Stimulated activated CD8-positive, alpha-beta memory T cell treated with anti-CD3 and anti-CD28 coated beads, Interleukin-12 subunit alpha, Interleukin-12 subunit beta, amount 100 ng/mL, for 24 hours (primary cell): Measurements from ENCODE around the gene KIF1C.
"Not testable (repeated sequence)": the region's sequence is repeated elsewhere in the genome, so short reads cannot be mapped to it uniquely, and the experiment has no call there.

ENCODE experiments used
- DNase-seq: peaks from one replicate; pipeline ENCODE4 v3.0.0-alpha.2; 2020; ENCODE audit errors: extremely low read depth

Gene KIF1C

GRCh38 chr17:5044630-5045029 lies 46.9 kb downstream of the KIF1C start:
- no peak for DNase-seq

DNA sequence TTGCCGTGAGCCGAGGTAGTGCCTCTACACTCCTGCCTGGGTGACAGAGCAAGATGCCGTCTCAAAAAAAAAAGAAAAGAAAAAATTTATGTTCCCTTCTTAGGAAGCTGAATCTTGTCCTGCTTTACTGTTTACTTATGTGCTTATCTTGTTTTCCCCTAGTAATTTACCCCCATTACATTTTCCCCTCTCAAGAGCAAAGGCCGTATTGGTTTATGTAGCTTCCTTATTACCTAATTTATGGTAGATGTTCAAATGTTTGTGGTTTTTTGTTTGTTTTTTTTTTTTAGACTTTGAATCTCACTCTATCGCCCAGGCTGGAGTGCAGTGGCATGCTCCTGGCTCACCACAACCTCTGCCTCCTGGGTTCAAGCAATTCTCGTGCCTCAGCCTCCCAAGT lies 47.7 kb downstream of the KIF1C start:
- DNase-seq = no peak

- DNase-seq = no peak
Measured at GRCh38 chr17:5047446-5047845, 49.7 kb downstream of the KIF1C start.

DNA sequence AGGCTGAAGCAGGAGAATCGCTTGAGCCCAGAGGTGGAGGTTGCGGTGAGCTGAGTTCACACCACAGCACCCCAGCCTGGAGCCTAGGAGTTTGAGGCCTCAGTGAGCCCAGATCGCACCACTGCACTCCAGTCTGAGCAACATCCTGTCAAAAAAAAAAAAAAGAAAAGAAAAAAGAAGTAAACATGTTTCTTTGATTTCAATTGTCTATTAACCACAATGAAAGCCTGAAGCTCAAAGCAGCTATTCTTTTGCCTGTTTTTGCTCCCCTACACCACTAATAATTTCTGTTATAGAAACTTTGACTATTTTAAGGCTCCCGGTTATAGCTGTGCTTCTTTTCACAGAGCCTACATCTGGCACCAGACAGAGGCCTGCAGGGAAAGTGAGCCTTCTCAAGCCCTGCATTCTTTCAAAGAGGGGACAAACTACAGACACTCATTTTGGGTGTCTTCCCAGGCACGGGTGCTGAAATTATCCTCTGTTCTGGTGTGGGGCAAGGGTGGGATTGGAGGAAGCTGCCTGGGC lies 51.6 kb downstream of the KIF1C start:
- no peak for DNase-seq

DNA sequence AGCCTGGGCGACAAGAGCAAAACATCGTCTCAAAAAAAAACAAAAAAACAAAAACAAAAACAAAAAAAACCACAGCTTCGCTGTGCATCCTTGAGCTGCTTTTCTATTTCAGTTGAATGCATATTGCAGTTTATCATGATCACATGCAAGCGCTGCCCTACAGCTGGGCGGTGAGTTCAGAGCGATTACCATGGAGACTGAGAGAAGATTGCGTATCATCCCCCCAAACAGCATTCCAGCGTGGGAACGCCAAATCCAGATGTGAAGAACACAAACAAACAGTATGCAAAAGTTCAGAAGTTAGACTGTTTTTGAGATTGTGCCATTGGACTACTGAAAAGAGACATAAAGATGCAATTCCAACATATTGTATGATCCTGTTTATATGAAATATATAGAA lies 52.5 kb downstream of the KIF1C start:
- no peak for DNase-seq

DNA sequence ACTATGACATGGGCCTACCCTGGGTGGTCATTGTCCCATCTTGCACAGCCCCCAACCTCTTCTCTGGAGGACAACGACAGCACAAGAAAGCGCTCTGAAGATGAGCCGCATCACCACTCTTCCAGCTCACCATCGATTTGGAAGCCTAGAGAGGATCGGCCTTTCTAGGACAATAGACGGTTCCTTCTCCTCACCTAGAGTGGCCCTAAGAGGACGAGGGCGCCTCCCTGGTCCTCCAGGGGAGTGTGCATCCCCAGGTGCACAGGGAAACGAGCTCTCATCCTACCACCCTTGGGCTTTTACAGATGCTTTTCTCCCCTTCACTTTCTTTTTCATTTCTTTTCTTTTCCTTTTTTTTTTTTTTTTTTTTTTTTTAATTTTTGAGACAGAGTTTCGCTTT lies 57.8 kb downstream of the KIF1C start:
- DNase-seq = no peak

DNA sequence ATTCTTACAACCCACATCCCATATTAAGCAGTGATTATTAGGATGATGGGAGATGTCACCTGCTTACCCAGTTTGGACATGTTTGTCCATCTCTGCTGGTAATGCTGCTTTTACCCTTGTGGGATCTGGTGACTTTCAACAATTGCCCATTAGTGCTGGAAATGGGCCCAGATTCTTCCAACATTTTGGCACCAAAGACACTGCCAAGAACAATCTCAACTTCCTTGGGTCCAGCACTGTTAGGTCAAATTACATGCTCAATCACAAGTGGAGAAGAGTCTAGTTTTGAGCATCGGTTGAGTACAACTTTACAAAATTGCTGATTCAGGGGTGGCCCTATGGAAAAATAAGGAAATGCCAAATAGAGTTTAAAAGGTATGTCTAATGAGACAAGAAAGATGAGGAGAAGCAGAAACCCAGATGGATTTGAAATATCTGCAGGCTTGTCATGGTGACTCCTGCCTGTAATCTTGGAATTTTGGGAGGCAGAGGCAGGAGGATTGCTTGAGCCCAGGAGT lies 67.5 kb downstream of the KIF1C start:
- DNase-seq = no peak

GRCh38 chr17:5068236-5068635 lies 70.5 kb downstream of the KIF1C start:
- no peak for DNase-seq

DNA sequence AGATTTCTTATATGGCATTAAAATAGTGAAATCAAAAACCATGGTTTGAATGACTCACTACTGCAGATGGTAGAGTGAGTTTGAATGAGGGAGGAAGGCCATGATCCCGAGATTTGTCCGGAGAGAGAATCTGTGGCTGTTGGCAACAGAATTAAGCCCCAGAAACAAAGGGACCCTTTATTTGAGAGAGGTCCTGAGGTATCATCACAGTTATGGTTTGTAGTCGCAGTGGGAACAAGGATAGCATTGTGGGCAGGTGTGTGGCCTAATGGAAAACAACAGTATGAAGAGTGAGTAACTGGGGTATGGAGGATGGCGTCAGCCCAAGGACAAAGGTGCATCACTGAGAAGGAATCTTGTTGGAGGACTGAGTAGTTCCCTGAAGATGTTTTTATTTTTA lies 72.0 kb downstream of the KIF1C start:
- DNase-seq = no peak

GRCh38 chr17:5075472-5075871 lies 77.7 kb downstream of the KIF1C start:
- DNase-seq = not testable (repeated sequence)

DNA sequence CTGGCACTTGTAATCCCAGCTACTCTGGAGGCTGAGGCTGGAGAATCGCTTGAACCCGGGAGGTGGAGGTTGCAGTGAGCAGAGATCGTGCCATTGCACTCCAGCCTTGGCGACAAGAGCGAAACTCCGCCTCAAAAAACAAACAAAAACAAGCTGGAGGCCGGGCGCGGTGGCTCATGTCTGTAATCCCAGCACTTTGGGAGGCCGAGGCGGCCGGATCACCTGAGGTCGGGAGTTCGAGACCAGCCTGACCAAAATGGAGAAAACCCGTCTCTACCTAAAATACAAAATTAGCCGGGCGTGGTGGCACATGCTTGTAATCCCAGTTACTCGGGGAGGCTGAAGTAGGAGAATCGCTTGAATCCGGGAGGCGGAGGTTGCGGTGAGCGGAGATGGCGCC lies 79.5 kb downstream of the KIF1C start:
- DNase-seq = not testable (repeated sequence)

DNA sequence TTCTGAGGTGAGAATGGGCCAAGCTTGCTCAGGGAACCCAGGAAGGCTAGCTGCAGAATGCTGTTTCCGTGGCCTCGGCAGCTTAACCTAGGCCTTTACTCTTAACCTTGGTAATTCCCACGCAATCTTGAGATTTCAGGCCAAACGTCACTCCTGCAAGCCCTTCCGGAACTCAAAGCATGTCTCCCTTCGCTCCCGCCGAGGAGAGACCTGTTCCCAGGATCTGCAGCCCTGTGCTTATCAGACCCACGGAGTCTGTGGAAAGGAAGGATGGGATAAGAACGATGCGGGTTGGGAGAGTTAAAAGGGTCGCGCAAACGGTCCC lies 80.0 kb downstream of the KIF1C start:
- DNase-seq = no peak
